Panc1 (cell line): Measurements from ENCODE around the gene KRTAP10-9. TPM values are rescaled to one million over a fixed set of nuclear protein-coding genes. Genes with fewer than 3 reads are reported as not detected.

Experiments used
- ATAC-seq: fragments of 200-7000 bp; cut with Tn5 transposase; 2 replicates; pipeline ENCODE4 v1.9.1; 2020; ENCODE audit warnings: mild to moderate bottlenecking, moderate library complexity
- BruUV-seq: library from RNA; stranded (reverse); fragments of 400-500 nt; replicated peaks from 2 replicates; lab custom pipeline; 2021; lab: Mats Ljungman, UMichigan
- CTCF ChIA-PET: fragments of 300-600 bp; sonication (Branson Sonifier 250); formaldehyde crosslinking; loops from one replicate; lab custom pipeline; 2022; ENCODE audit warnings: antibody characterized with exemption; lab: Charles Lee
- POLR2A ChIA-PET: fragments of 300-600 bp; sonication (Branson Sonifier 250); formaldehyde crosslinking; loops from one replicate; lab custom pipeline; 2022; ENCODE audit warnings: antibody characterized with exemption; lab: Charles Lee
- DNase-seq: peaks from one replicate; pipeline ENCODE4 v3.0.0-alpha.2; 2010; ENCODE audit warnings: low read depth, low spot score
- H3K27ac ChIP-seq: 2 replicates; pipeline ENCODE4 v1.5.1; 2011; ENCODE audit warnings: mild to moderate bottlenecking, low read length, inconsistent platforms
- H3K27me3 ChIP-seq: fragments of 200-500 bp; sonication (Bioruptor generic); 2 replicates; pipeline ENCODE4 v1.6.0; 2014; ENCODE audit warnings: low read length, inconsistent platforms; ENCODE audit not compliant: control insufficient read depth, insufficient read depth
- H3K36me3 ChIP-seq: fragments of 200-500 bp; sonication (Bioruptor generic); 2 replicates; pipeline ENCODE4 v1.5.1; 2014; ENCODE audit warnings: inconsistent platforms, mild to moderate bottlenecking, low read length, moderate library complexity; ENCODE audit not compliant: control insufficient read depth, insufficient read depth
- H3K4me1 ChIP-seq: 2 replicates; pipeline ENCODE4 v1.5.1; 2011; ENCODE audit warnings: inconsistent platforms, mild to moderate bottlenecking, low read length, moderate library complexity; ENCODE audit not compliant: control insufficient read depth, insufficient read depth
- H3K4me3 ChIP-seq, 2 experiments: 2 replicates each; pipeline ENCODE4 v1.5.1; 2011 to 2012; ENCODE audit warnings: low read depth in 2 of 2, low read length in 2 of 2, mild to moderate bottlenecking in 2 of 2, inconsistent platforms in 1 of 2, moderate library complexity in 1 of 2
- H3K9me3 ChIP-seq: fragments of 200-500 bp; sonication (Bioruptor generic); 2 replicates; pipeline ENCODE4 v1.5.1; 2014; ENCODE audit warnings: low read depth, mild to moderate bottlenecking, inconsistent platforms, low read length, moderate library complexity; ENCODE audit not compliant: control insufficient read depth, insufficient read depth
- POLR2AphosphoS5 ChIP-seq: IDR thresholded peaks from 2 replicates; pipeline ENCODE4 v1.6.1; 2012; ENCODE audit warnings: mild to moderate bottlenecking, low read depth, low read length, moderate library complexity
- SIN3A ChIP-seq: IDR thresholded peaks from 2 replicates; pipeline ENCODE4 v1.6.1; 2012; ENCODE audit warnings: low read depth, mild to moderate bottlenecking, low read length, moderate library complexity, borderline replicate concordance; ENCODE audit not compliant: insufficient read depth
- TCF7L2 ChIP-seq: IDR thresholded peaks from 2 replicates; pipeline ENCODE4 v1.6.1; 2011; ENCODE audit warnings: mild to moderate bottlenecking, low read depth, low read length, inconsistent platforms
- in situ Hi-C: cut with HindIII; loops from 2 replicates; pipeline ENCODE4 v1.10.0; 2016; ENCODE audit warnings: low sequenced_read_pairs, low pct_unique_long_range_greater_than_20kb
- intact Hi-C: fragments of 100-400 bp; cut with micrococcal nuclease; formaldehyde crosslinking; loops from one replicate; pipeline ENCODE4 v1.10.0; 2022; ENCODE audit not compliant: unreplicated experiment
- total RNA-seq: library from RNA; stranded (reverse); gene quantifications from one replicate; pipeline ENCODE4 v1.2.1, GENCODE V29; 2021; ENCODE audit not compliant: unreplicated experiment
- TF ChIP-seq, protein P1 (sequence below): fragments of 450-650 bp; IDR thresholded peaks from 2 replicates; pipeline ENCODE4 v1.5.1; 2017; ENCODE audit warnings: mild to moderate bottlenecking
- TF ChIP-seq, protein P2 (sequence below), 2 experiments: IDR thresholded peaks; 2 replicates each; pipeline ENCODE4 v1.6.1; 2011 to 2012; ENCODE audit warnings: low read depth in 2 of 2, control low read depth in 1 of 2, low read length in 1 of 2, mild to moderate bottlenecking in 1 of 2, moderate library complexity in 1 of 2; ENCODE audit not compliant: insufficient read depth in 1 of 2

KRTAP10-9 gene
- total RNA-seq, 1 experiment from 2014 or later = not detected

- no peak overlapping the region for H3K27ac ChIP-seq
- intact Hi-C loops = no loop called here
- ChIA-PET POLR2A (no interaction called here), CTCF (no interaction called here)
- H3K4me1 ChIP-seq = no peaks in the 10 kb centered on the region
- DNase-seq = no peak
- ATAC-seq = no peak
- H3K27me3 ChIP-seq = no peaks in the 10 kb centered on the region
- H3K36me3 ChIP-seq = no peaks in the 10 kb centered on the region
- no TSS peak for BruUV-seq
- H3K4me3 ChIP-seq = no peak overlapping the region
- peaks cover 5% of the 10 kb centered on the region; the same call in 1 of the 2 replicates for H3K9me3 ChIP-seq
- in situ Hi-C loops = no loop called here
- TF ChIP-seq, protein P1, sequence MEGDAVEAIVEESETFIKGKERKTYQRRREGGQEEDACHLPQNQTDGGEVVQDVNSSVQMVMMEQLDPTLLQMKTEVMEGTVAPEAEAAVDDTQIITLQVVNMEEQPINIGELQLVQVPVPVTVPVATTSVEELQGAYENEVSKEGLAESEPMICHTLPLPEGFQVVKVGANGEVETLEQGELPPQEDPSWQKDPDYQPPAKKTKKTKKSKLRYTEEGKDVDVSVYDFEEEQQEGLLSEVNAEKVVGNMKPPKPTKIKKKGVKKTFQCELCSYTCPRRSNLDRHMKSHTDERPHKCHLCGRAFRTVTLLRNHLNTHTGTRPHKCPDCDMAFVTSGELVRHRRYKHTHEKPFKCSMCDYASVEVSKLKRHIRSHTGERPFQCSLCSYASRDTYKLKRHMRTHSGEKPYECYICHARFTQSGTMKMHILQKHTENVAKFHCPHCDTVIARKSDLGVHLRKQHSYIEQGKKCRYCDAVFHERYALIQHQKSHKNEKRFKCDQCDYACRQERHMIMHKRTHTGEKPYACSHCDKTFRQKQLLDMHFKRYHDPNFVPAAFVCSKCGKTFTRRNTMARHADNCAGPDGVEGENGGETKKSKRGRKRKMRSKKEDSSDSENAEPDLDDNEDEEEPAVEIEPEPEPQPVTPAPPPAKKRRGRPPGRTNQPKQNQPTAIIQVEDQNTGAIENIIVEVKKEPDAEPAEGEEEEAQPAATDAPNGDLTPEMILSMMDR = no peak
- TF ChIP-seq SIN3A (no peak), TCF7L2 (no peak), POLR2AphosphoS5 (no peak)
- TF ChIP-seq, protein P2, sequence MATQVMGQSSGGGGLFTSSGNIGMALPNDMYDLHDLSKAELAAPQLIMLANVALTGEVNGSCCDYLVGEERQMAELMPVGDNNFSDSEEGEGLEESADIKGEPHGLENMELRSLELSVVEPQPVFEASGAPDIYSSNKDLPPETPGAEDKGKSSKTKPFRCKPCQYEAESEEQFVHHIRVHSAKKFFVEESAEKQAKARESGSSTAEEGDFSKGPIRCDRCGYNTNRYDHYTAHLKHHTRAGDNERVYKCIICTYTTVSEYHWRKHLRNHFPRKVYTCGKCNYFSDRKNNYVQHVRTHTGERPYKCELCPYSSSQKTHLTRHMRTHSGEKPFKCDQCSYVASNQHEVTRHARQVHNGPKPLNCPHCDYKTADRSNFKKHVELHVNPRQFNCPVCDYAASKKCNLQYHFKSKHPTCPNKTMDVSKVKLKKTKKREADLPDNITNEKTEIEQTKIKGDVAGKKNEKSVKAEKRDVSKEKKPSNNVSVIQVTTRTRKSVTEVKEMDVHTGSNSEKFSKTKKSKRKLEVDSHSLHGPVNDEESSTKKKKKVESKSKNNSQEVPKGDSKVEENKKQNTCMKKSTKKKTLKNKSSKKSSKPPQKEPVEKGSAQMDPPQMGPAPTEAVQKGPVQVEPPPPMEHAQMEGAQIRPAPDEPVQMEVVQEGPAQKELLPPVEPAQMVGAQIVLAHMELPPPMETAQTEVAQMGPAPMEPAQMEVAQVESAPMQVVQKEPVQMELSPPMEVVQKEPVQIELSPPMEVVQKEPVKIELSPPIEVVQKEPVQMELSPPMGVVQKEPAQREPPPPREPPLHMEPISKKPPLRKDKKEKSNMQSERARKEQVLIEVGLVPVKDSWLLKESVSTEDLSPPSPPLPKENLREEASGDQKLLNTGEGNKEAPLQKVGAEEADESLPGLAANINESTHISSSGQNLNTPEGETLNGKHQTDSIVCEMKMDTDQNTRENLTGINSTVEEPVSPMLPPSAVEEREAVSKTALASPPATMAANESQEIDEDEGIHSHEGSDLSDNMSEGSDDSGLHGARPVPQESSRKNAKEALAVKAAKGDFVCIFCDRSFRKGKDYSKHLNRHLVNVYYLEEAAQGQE (IDR thresholded peaks at IDR 0.05; ENCODE audit: insufficient read depth in 1 of 2, low read depth in 2 of 2, low read length in 1 of 2) = no peak
These were observed 8.0 kb upstream of the KRTAP10-9 start for GRCh38 chr21:44618909-44619308.

- ChIA-PET CTCF (no interaction called here), POLR2A (no interaction called here)
- TF ChIP-seq POLR2AphosphoS5 (no peak), TCF7L2 (no peak), SIN3A (no peak)
- TF ChIP-seq, protein P1 = no peak
- TF ChIP-seq, protein P2 (IDR thresholded peaks at IDR 0.05; ENCODE audit: insufficient read depth in 1 of 2, low read depth in 2 of 2, low read length in 1 of 2) = no peak
- Histone ChIP-seq H3K27ac (no peak overlapping the region), H3K27me3 (no peaks in the 10 kb centered on the region), H3K4me3 (no peak overlapping the region), H3K36me3 (no peaks in the 10 kb centered on the region), H3K4me1 (no peaks in the 10 kb centered on the region), H3K9me3 (peaks cover 7% of the 10 kb centered on the region; the same call in 1 of the 2 replicates)
- DNase-seq = no peak
- intact Hi-C loops (no loop called here), in situ Hi-C loops (no loop called here)
- no peak for ATAC-seq
- no TSS peak for BruUV-seq
These were observed 7.0 kb upstream of the KRTAP10-9 start for GRCh38 chr21:44619886-44620285.
